Breast epithelium (tissue), 4 donors: ENCODE data around the gene OSBPL9. TPM values are rescaled to one million over a fixed set of nuclear protein-coding genes. Genes with fewer than 3 reads are reported as not detected.

Experiments
- DNase-seq, 2 donors: peaks; one replicate each; pipeline ENCODE4 v3.0.0-alpha.2; 2019; ENCODE audit warnings: low spot score in 2 of 2
- H3K27ac ChIP-seq, 2 donors: fragments of 200-600 bp; sonication (generic) in 1 of 2; one replicate each; pipeline ENCODE4 v1.5.1; 2016 to 2019; ENCODE audit warnings: mild to moderate bottlenecking in 1 of 2
- H3K27me3 ChIP-seq, 2 donors: fragments of 200-600 bp; sonication (generic) in 1 of 2; one replicate each; pipeline versions ENCODE4 v1.5.1 to v1.6.0; 2017 to 2019; ENCODE audit warnings: control low read depth in 1 of 2, mild to moderate bottlenecking in 1 of 2
- H3K36me3 ChIP-seq: fragments of 200-600 bp; one replicate; pipeline ENCODE4 v1.5.1; 2019
- H3K4me1 ChIP-seq, 2 donors: fragments of 200-600 bp; sonication (generic); one replicate each; pipeline ENCODE4 v1.5.1; 2016 to 2019; ENCODE audit warnings: control low read depth in 1 of 2
- H3K4me3 ChIP-seq, 3 donors: fragments of 200-600 bp; sonication (generic); 1 replicate in 2 of 3; 2 replicates in 1 of 3; pipeline ENCODE4 v1.5.1; 2016 to 2019; ENCODE audit warnings: mild to moderate bottlenecking in 3 of 3, moderate library complexity in 2 of 3
- H3K9me3 ChIP-seq, 2 donors: fragments of 200-600 bp; sonication (generic) in 1 of 2; one replicate each; pipeline ENCODE4 v1.5.1; 2016 to 2019; ENCODE audit warnings: control low read depth in 1 of 2
- POLR2A ChIP-seq: fragments of 450-650 bp; IDR thresholded peaks from one replicate; pipeline ENCODE4 v1.6.1; 2016; ENCODE audit warnings: antibody characterized with exemption, mild to moderate bottlenecking, moderate library complexity
- POLR2AphosphoS5 ChIP-seq, 3 donors: sonication (generic); formaldehyde crosslinking; IDR thresholded peaks; one replicate each; pipeline ENCODE4 v1.6.1; 2017; ENCODE audit warnings: antibody characterized with exemption in 3 of 3
- intact Hi-C: fragments of 100-400 bp; cut with DNase I; formaldehyde crosslinking; loops from one replicate; pipeline ENCODE4 v1.15.1; 2023; ENCODE audit warnings: low total_unique reads
- total RNA-seq, 3 donors: library from RNA; depleted of rRNA; stranded (reverse); fragments of >200 nt; gene quantifications; one replicate each; pipeline ENCODE4 v1.1.0, GENCODE V29; 2016
- TF ChIP-seq, protein P1 (sequence below), 3 donors: fragments of 450-650 bp; IDR thresholded peaks; one replicate each; pipeline ENCODE4 v1.5.1; 2016 to 2017; ENCODE audit warnings: antibody characterized with exemption in 3 of 3, mild to moderate bottlenecking in 3 of 3, moderate library complexity in 3 of 3

The OSBPL9 gene
- total RNA-seq, 3 donors from 2014 or later, result 107 to 213 (median 136) TPM

DNA sequence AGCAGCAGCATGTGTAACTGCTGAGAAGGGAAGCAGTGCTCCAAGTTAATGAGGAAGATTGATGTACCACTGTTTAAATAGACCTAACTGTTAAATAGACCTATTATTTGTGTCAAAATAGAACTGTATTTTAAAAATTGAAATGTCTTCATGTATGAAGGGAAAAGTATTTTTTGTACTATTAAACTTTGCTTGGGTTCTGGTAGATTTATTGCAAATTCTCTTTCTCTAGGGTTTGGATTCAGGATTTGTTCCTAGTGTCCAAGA lies 128.3 kb downstream of the OSBPL9 start:
- H3K27me3 ChIP-seq, result no peaks in the 10 kb centered on the region
- TF ChIP-seq, protein P1, sequence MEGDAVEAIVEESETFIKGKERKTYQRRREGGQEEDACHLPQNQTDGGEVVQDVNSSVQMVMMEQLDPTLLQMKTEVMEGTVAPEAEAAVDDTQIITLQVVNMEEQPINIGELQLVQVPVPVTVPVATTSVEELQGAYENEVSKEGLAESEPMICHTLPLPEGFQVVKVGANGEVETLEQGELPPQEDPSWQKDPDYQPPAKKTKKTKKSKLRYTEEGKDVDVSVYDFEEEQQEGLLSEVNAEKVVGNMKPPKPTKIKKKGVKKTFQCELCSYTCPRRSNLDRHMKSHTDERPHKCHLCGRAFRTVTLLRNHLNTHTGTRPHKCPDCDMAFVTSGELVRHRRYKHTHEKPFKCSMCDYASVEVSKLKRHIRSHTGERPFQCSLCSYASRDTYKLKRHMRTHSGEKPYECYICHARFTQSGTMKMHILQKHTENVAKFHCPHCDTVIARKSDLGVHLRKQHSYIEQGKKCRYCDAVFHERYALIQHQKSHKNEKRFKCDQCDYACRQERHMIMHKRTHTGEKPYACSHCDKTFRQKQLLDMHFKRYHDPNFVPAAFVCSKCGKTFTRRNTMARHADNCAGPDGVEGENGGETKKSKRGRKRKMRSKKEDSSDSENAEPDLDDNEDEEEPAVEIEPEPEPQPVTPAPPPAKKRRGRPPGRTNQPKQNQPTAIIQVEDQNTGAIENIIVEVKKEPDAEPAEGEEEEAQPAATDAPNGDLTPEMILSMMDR (IDR thresholded peaks at IDR 0.05), result no peak
- TF ChIP-seq POLR2A (no peak), POLR2AphosphoS5 (IDR thresholded peaks at IDR 0.05) (no peak)
- no peaks in the 10 kb centered on the region for H3K9me3 ChIP-seq
- no peak overlapping the region for H3K27ac ChIP-seq
- DNase-seq, result no peak
- intact Hi-C loops, result no loop called here
- H3K4me3 ChIP-seq, result no peak overlapping the region
- H3K4me1 ChIP-seq, result no peaks in the 10 kb centered on the region
- no peaks in the 10 kb centered on the region for H3K36me3 ChIP-seq

DNA sequence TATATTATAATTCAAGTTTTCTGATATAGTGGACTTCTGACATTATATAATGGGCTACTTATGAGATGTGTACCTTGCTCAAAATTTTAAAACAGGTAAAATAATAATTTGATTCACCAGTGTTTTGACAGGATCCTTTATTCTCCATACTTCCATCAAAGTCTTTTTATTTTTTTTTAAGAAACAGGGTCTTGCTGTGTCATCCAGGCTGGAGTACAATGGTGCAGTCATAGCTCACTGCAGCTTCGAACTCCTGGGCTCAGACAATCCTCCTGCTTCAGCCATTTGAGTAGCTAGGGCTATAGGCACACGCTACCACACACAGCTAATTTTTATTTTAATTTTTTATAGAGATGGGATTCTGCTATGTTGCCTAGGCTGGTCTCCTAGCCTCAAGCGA lies 132.3 kb downstream of the OSBPL9 start:
- H3K27ac ChIP-seq, result no peak overlapping the region
- TF ChIP-seq, protein P1 (IDR thresholded peaks at IDR 0.05), result no peak
- TF ChIP-seq POLR2AphosphoS5 (IDR thresholded peaks at IDR 0.05) (no peak), POLR2A (no peak)
- no peak for DNase-seq

DNA sequence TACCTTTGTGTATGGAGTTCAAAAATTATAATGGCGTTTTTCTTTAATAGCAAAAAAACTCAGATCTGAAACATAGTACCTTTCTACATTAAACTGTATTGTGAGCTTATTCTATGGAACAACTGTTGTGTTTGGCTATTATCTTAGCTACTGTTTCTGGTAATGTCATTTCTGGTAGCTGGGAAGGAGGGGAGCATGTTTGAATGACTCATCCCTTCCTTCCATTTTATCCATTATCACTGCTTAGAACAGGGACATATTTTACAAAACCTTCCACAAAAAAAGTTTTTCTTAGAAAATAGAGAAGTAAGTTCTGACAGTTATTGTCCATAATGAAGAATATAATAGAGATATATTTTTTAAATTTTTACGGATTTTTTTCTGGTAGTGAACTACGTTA lies 133.3 kb downstream of the OSBPL9 start:
- H3K36me3 ChIP-seq, result no peaks in the 10 kb centered on the region
- H3K4me3 ChIP-seq, result no peak overlapping the region
- no peaks in the 10 kb centered on the region for H3K27me3 ChIP-seq
- TF ChIP-seq, protein P1 (IDR thresholded peaks at IDR 0.05), result no peak
- no peak for TF ChIP-seq POLR2A
- TF ChIP-seq POLR2AphosphoS5 (IDR thresholded peaks at IDR 0.05), result no peak
- no peaks in the 10 kb centered on the region for H3K4me1 ChIP-seq
- H3K9me3 ChIP-seq, result no peaks in the 10 kb centered on the region
- H3K27ac ChIP-seq, result no peak overlapping the region
- no peak for DNase-seq
- intact Hi-C loops, result no loop called here

More for the DNA sequence above, 132.3 kb downstream of the OSBPL9 start:
- Histone ChIP-seq H3K4me1 (no peaks in the 10 kb centered on the region), H3K27me3 (no peaks in the 10 kb centered on the region), H3K9me3 (no peaks in the 10 kb centered on the region), H3K36me3 (no peaks in the 10 kb centered on the region), H3K4me3 (no peak overlapping the region)
- intact Hi-C loops, result no loop called here

DNA sequence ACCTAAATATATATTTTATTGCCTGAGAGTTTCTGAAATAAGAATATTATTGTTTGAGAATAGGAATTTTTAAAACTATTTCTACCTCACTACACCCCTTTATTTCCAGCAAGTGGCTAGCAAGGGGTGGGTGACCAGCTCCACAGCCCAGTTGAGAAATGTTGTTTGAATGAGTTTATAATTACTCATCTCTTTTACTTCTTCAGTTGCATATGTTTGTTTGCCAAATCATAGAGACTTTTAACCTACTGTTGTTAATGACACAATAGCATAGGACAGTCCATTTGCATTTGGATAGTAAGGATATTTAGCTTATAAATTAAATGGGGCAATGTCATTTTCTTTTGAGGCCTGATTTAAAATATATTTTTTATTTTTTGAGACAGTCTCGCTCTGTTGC lies 133.8 kb downstream of the OSBPL9 start:
- intact Hi-C loops, result no loop called here

DNA sequence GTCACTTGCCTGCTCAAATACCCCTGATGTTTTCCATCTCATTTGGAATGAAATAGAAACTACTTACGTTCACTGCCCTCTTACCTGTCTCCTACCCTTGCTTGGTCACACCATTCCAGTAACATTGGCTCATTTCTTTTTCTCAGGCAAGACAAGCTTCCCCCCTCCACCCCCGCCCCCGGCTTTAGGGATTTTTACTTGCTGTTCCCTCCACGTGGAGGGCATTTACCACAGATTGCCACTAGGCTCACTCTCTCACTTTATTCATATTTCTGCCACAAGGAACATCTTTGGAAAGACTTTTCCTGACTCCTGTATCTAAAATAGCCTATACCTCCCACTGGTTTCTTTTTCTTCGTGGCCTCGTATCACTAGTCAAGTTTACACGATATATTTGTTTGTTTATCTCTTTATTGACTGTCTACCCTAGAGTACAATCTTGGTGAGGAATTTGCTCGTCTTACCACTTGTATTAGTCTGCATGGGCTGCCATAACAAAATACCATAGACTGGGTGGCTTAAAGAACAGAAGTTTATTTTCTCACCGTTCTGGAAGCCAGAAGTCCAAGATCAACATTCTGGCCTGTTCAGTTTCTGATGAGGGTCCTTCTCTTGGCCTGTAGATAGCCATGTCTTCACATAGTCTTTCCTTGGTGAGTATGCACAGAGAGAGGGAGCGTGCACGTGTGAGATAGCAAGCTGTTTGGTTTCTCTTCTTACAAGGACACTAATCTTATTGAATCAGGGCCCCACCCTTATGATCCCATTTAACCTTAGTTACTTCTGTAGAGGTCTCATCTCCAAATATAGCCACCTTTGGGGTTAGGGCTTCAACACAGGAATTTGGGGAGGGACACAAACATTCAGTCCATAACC lies 135.4 kb downstream of the OSBPL9 start:
- DNase-seq, result no peak
- Histone ChIP-seq H3K36me3 (no peaks in the 10 kb centered on the region), H3K27ac (no peak overlapping the region), H3K4me3 (no peak overlapping the region), H3K4me1 (no peaks in the 10 kb centered on the region), H3K9me3 (no peaks in the 10 kb centered on the region), H3K27me3 (no peaks in the 10 kb centered on the region)
- intact Hi-C loops, result no loop called here
- TF ChIP-seq POLR2AphosphoS5 (IDR thresholded peaks at IDR 0.05) (no peak), POLR2A (no peak)
- TF ChIP-seq, protein P1 (IDR thresholded peaks at IDR 0.05), result no peak

More for the DNA sequence above, 133.8 kb downstream of the OSBPL9 start:
- no peaks in the 10 kb centered on the region for H3K4me1 ChIP-seq
- no peaks in the 10 kb centered on the region for H3K9me3 ChIP-seq
- no peak for TF ChIP-seq POLR2A
- TF ChIP-seq, protein P1 (IDR thresholded peaks at IDR 0.05), result no peak
- TF ChIP-seq POLR2AphosphoS5 (IDR thresholded peaks at IDR 0.05), result no peak
- H3K27ac ChIP-seq, result no peak overlapping the region
- H3K4me3 ChIP-seq, result no peak overlapping the region
- H3K36me3 ChIP-seq, result no peaks in the 10 kb centered on the region
- DNase-seq, result no peak
- H3K27me3 ChIP-seq, result no peaks in the 10 kb centered on the region
